ENCODE results near the gene PRKG1. TPM values are rescaled to one million over a fixed set of nuclear protein-coding genes. Genes with fewer than 3 reads are reported as not detected.

The PRKG1 gene
- total and polyA plus RNA-seq, 2 of the 4 experiments (the other 2 are of a cell fraction): 3.5 to 18.3 TPM

DNA sequence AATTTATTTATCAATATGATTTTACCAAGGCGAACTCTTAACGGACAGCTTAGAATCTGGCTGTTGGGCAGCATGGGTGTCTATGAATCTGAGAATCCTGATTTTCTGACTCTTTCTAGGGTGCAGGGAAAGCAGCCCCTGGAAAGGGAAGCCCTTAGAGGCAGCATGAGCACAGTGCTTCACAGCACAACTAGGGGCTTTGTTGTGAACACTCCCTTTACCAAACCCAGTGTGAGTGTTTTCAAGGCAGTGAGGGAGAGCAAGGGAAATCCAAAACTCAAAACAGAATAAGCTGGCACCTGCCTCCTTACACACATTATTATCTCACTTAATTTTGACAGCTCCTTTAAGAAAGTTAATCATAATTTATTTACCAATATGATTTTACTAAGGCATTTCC lies 741.4 kb downstream of the PRKG1 start:
- H4K5ac ChIP-seq (ENCODE audit: low read depth, low read length): no peak overlapping the region
- ATAC-seq (ENCODE audit: low read depth): no peak
- ChIA-PET CTCF (no interaction called here), POLR2A (ENCODE audit: unreplicated experiment) (no interaction called here)
- in situ Hi-C loops (cut with MboI; ENCODE audit: low sequenced_read_pairs): no loop called here
- BruUV-seq (replicated peaks): no TSS peak
- H3K9me3 ChIP-seq (ENCODE audit: control insufficient read depth, insufficient read depth, low read length): no peaks in the 10 kb centered on the region
- H3K27ac ChIP-seq (ENCODE audit: insufficient read depth, low read length): no peak overlapping the region
- H3K4me2 ChIP-seq (ENCODE audit: low read depth, low read length): no peak overlapping the region
- H3K14ac ChIP-seq (replicated peaks; ENCODE audit: low read depth, low read length): no peak overlapping the region
- no CpG with 5 or more reads among the region's 2 CpGs for WGBS, 2 experiments (ENCODE audit: extremely low coverage in 2 of 2, insufficient read length in 1 of 2)
- no peaks in the 10 kb centered on the region for H3K36me3 ChIP-seq (ENCODE audit: control insufficient read depth, insufficient read depth, low read length)
- H3K56ac ChIP-seq (ENCODE audit: extremely low read depth, insufficient read depth, low read length): no peak overlapping the region
- H2AK9ac ChIP-seq (replicated peaks; ENCODE audit: low read depth, low read length, poor library complexity): no peak overlapping the region
- dilution Hi-C loops (cut with HindIII; ENCODE audit: low sequenced_read_pairs, unreplicated experiment): no loop called here
- H3K4me1 ChIP-seq (ENCODE audit: control insufficient read depth, insufficient read depth, low read length): no peaks in the 10 kb centered on the region; the same call in 1 of the 2 replicates
- no peak overlapping the region for H3K4me3 ChIP-seq (ENCODE audit: insufficient read depth, low read depth, low read length)
- H2BK120ac ChIP-seq (ENCODE audit: low read depth, low read length): no peak overlapping the region
- H3K27me3 ChIP-seq (ENCODE audit: control insufficient read depth, insufficient read depth, low read length): no peaks in the 10 kb centered on the region
- no peak overlapping the region for H3K9ac ChIP-seq (ENCODE audit: low read depth, low read length)
- no peak overlapping the region for H3K18ac ChIP-seq (ENCODE audit: low read depth, low read length)
- H2BK15ac ChIP-seq (ENCODE audit: low read depth, low read length): no peak overlapping the region
- 0 out of 2 replicates have a peak, but pooled peaks cover 3% of the 10 kb centered on the region for H3K9me1 ChIP-seq (ENCODE audit: insufficient read depth, low read length)
- H2AFZ ChIP-seq (replicated peaks; ENCODE audit: low read length, poor library complexity): no peak overlapping the region
- no peak for TF ChIP-seq RCOR1 (IDR thresholded peaks at IDR 0.05; ENCODE audit: insufficient replicate concordance, low read length)
- no peak for TF ChIP-seq MAFK (IDR thresholded peaks at IDR 0.05; ENCODE audit: low read depth, low read length)
- TF ChIP-seq FOS (IDR thresholded peaks at IDR 0.05; ENCODE audit: low read depth, low read length): no peak
- no peak for TF ChIP-seq RAD21 (IDR thresholded peaks at IDR 0.05; ENCODE audit: low read length)
- no peak for TF ChIP-seq SMC3 (IDR thresholded peaks at IDR 0.05; ENCODE audit: low read depth, low read length)
- TF ChIP-seq, protein P1, sequence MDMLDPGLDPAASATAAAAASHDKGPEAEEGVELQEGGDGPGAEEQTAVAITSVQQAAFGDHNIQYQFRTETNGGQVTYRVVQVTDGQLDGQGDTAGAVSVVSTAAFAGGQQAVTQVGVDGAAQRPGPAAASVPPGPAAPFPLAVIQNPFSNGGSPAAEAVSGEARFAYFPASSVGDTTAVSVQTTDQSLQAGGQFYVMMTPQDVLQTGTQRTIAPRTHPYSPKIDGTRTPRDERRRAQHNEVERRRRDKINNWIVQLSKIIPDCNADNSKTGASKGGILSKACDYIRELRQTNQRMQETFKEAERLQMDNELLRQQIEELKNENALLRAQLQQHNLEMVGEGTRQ (IDR thresholded peaks at IDR 0.05; ENCODE audit: low read depth, low read length): no peak
- no peak for TF ChIP-seq RFX5 (IDR thresholded peaks at IDR 0.05; ENCODE audit: low read depth, low read length)
- TF ChIP-seq MXI1 (IDR thresholded peaks at IDR 0.05; ENCODE audit: borderline replicate concordance, low read depth, low read length): no peak
- TF ChIP-seq MAZ (IDR thresholded peaks at IDR 0.05; ENCODE audit: borderline replicate concordance, low read depth, low read length): no peak
- no peak for TF ChIP-seq NFE2L2 (IDR thresholded peaks at IDR 0.05; ENCODE audit: low read depth, low read length)
- TF ChIP-seq, protein P2, sequence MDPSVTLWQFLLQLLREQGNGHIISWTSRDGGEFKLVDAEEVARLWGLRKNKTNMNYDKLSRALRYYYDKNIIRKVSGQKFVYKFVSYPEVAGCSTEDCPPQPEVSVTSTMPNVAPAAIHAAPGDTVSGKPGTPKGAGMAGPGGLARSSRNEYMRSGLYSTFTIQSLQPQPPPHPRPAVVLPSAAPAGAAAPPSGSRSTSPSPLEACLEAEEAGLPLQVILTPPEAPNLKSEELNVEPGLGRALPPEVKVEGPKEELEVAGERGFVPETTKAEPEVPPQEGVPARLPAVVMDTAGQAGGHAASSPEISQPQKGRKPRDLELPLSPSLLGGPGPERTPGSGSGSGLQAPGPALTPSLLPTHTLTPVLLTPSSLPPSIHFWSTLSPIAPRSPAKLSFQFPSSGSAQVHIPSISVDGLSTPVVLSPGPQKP (IDR thresholded peaks at IDR 0.05; ENCODE audit: borderline replicate concordance, low read depth, low read length): no peak
- TF ChIP-seq, protein P3, sequence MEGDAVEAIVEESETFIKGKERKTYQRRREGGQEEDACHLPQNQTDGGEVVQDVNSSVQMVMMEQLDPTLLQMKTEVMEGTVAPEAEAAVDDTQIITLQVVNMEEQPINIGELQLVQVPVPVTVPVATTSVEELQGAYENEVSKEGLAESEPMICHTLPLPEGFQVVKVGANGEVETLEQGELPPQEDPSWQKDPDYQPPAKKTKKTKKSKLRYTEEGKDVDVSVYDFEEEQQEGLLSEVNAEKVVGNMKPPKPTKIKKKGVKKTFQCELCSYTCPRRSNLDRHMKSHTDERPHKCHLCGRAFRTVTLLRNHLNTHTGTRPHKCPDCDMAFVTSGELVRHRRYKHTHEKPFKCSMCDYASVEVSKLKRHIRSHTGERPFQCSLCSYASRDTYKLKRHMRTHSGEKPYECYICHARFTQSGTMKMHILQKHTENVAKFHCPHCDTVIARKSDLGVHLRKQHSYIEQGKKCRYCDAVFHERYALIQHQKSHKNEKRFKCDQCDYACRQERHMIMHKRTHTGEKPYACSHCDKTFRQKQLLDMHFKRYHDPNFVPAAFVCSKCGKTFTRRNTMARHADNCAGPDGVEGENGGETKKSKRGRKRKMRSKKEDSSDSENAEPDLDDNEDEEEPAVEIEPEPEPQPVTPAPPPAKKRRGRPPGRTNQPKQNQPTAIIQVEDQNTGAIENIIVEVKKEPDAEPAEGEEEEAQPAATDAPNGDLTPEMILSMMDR (conservative IDR thresholded peaks at IDR 0.05; ENCODE audit: low read depth, low read length): no peak
- no peak for TF ChIP-seq POLR2A (IDR thresholded peaks at IDR 0.05; ENCODE audit: low read depth, low read length)
- no peak for TF ChIP-seq BHLHE40 (IDR thresholded peaks at IDR 0.05; ENCODE audit: low read depth, low read length)
- no peak for TF ChIP-seq CHD1 (IDR thresholded peaks at IDR 0.05; ENCODE audit: low read depth, low read length)
- H2BK20ac ChIP-seq (ENCODE audit: low read depth, low read length): no peak overlapping the region
- no peak overlapping the region for H2BK5ac ChIP-seq (ENCODE audit: low read depth, low read length, poor library complexity, severe bottlenecking)
- H4K8ac ChIP-seq (ENCODE audit: low read depth in 2 of 2, low read length in 2 of 2): no peak overlapping the region
- no peak overlapping the region for H2AK5ac ChIP-seq (ENCODE audit: low read depth, low read length)
- intact Hi-C loops (cut with micrococcal nuclease): no loop called here
- no peak overlapping the region for H3K4ac ChIP-seq (ENCODE audit: low read depth, low read length)
- H3K23ac ChIP-seq (ENCODE audit: low read depth, low read length): no peak overlapping the region
- no peak for DNase-seq
- no peaks in the 10 kb centered on the region for H4K20me1 ChIP-seq (ENCODE audit: insufficient read depth, low read length)
- H3K79me1 ChIP-seq (ENCODE audit: low read depth in 1 of 2, low read length in 2 of 2): no peaks in the 10 kb centered on the region
- H4K91ac ChIP-seq (ENCODE audit: insufficient read depth, low read depth, low read length): no peak overlapping the region
